Activated CD8-positive, alpha-beta memory T cell treated with anti-CD3 and anti-CD28 coated beads, Interleukin-2, amount 10 ng/mL, durations not matched to agents 7 days and 5 days (primary cell): Measurements from ENCODE around the gene RAP1A. TPM values are rescaled to one million over a fixed set of nuclear protein-coding genes. Genes with fewer than 3 reads are reported as not detected.
A peak's percentile ranks its signal among the peaks of the same experiment; 100 is the strongest.
"Not testable (repeated sequence)": the region's sequence is repeated elsewhere in the genome, so short reads cannot be mapped to it uniquely, and the experiment has no call there.

Experiments used
- ATAC-seq: fragments of 150-1000 bp; cut with Tn5 transposase; one replicate; pipeline ENCODE4 v1.10.0; 2021; ENCODE audit warnings: moderate library complexity
- CTCF ChIA-PET: fragments of 350-600 bp; sonication (Branson Sonifier 250); formaldehyde crosslinking; loops from one replicate; lab custom pipeline; 2021; ENCODE audit warnings: antibody characterized with exemption; lab: Charles Lee
- DNase-seq: peaks from one replicate; pipeline ENCODE4 v3.0.0-alpha.2; 2020
- H3K27ac Mint-ChIP-seq: one replicate; pipeline ENCODE4 v1.8.0; 2021; ENCODE audit warnings: mild to moderate bottlenecking, mixed read lengths
- H3K27me3 Mint-ChIP-seq: one replicate; pipeline ENCODE4 v1.8.0; 2021; ENCODE audit warnings: mixed read lengths
- H3K36me3 Mint-ChIP-seq: one replicate; pipeline ENCODE4 v1.8.0; 2021; ENCODE audit warnings: mild to moderate bottlenecking, mixed read lengths
- H3K4me1 Mint-ChIP-seq: one replicate; pipeline ENCODE4 v1.8.0; 2021; ENCODE audit warnings: mixed read lengths
- H3K4me3 Mint-ChIP-seq: one replicate; pipeline ENCODE4 v1.8.0; 2021; ENCODE audit warnings: mild to moderate bottlenecking, moderate library complexity, mixed read lengths
- H3K9me3 Mint-ChIP-seq: one replicate; pipeline ENCODE4 v1.8.0; 2022; ENCODE audit warnings: low read depth, mixed read lengths
- total RNA-seq, 2 experiments: library from RNA; stranded (reverse); gene quantifications; one replicate each; pipeline ENCODE4 v1.2.3, GENCODE V29; 2021

Gene RAP1A
- total RNA-seq, 2 experiments from 2014 or later: 161 to 224 TPM

GRCh38 chr1:111621050-111621449 is 1.5 kb downstream of the RAP1A start:
- H3K4me1 Mint-ChIP-seq: peaks cover 72% of the 10 kb centered on the region
- ATAC-seq (no peak), DNase-seq (no peak)
- H3K27me3 Mint-ChIP-seq: no peaks in the 10 kb centered on the region
- H3K36me3 Mint-ChIP-seq: peaks cover 38% of the 10 kb centered on the region
- peak overlapping the region; percentile 91 for H3K27ac Mint-ChIP-seq
- no peaks in the 10 kb centered on the region for H3K9me3 Mint-ChIP-seq
- CTCF ChIA-PET: interaction anchor here (0.7 to 12.5 kb wide), 7 partner anchors 9 to 113 kb away, joined by 3 to 102 read pairs (median 7); no protein-coding TSS in a partner anchor
- peak overlapping the region; percentile 94 for H3K4me3 Mint-ChIP-seq

GRCh38 chr1:111622166-111622565 is 2.6 kb downstream of the RAP1A start:
- CTCF ChIA-PET: interaction anchor here (1.0 to 12.5 kb wide), 3 partner anchors 9 to 114 kb away, joined by 3 to 102 read pairs (median 101); no protein-coding TSS in a partner anchor

GRCh38 chr1:111624382-111624781 is 4.8 kb downstream of the RAP1A start:
- DNase-seq: no peak
- Mint-ChIP-seq H3K27ac (peak overlapping the region; percentile 65), H3K9me3 (no peaks in the 10 kb centered on the region), H3K4me3 (peak overlapping the region; percentile 94), H3K36me3 (peaks cover 44% of the 10 kb centered on the region), H3K27me3 (no peaks in the 10 kb centered on the region), H3K4me1 (peaks cover 70% of the 10 kb centered on the region)
- ATAC-seq: peak; percentile 22
- CTCF ChIA-PET: interaction anchor here (0.9 to 12.5 kb wide), 8 partner anchors 23 to 116 kb away, joined by 3 to 102 read pairs (median 4); partner anchors contain the start of gene INKA2

More at GRCh38 chr1:111622166-111622565, 2.6 kb downstream of the RAP1A start:
- Mint-ChIP-seq H3K4me1 (peaks cover 69% of the 10 kb centered on the region), H3K27ac (peak overlapping the region; percentile 79), H3K36me3 (peaks cover 38% of the 10 kb centered on the region), H3K9me3 (no peaks in the 10 kb centered on the region), H3K4me3 (peak overlapping the region; percentile 94), H3K27me3 (no peaks in the 10 kb centered on the region)
- DNase-seq (no peak), ATAC-seq (no peak)

- H3K9me3 Mint-ChIP-seq: no peaks in the 10 kb centered on the region
- H3K4me3 Mint-ChIP-seq: peak overlapping the region; percentile 53
- ATAC-seq (no peak), DNase-seq (no peak)
- no peaks in the 10 kb centered on the region for H3K27me3 Mint-ChIP-seq
- CTCF ChIA-PET: interaction anchor here (1.2 to 12.5 kb wide), 4 partner anchors 22 to 117 kb away, joined by 5 to 101 read pairs (median 5); no protein-coding TSS in a partner anchor
- peak overlapping the region; percentile 74 for H3K27ac Mint-ChIP-seq
- peaks cover 48% of the 10 kb centered on the region for H3K36me3 Mint-ChIP-seq
- H3K4me1 Mint-ChIP-seq: peaks cover 77% of the 10 kb centered on the region
These were observed 5.7 kb downstream of the RAP1A start for GRCh38 chr1:111625276-111625675.

- Mint-ChIP-seq H3K4me1 (peaks cover 85% of the 10 kb centered on the region), H3K27ac (peak overlapping the region; percentile 81), H3K4me3 (peak overlapping the region; percentile 47), H3K36me3 (peaks cover 40% of the 10 kb centered on the region), H3K9me3 (no peaks in the 10 kb centered on the region), H3K27me3 (no peaks in the 10 kb centered on the region)
- DNase-seq (no peak), ATAC-seq (no peak)
- CTCF ChIA-PET: interaction anchor here (0.8 to 3.1 kb wide), 8 partner anchors 12 to 120 kb away, joined by 3 to 17 read pairs (median 3); no protein-coding TSS in a partner anchor
These were observed 8.6 kb downstream of the RAP1A start for GRCh38 chr1:111628153-111628552.

GRCh38 chr1:111629190-111629954 is 9.8 kb downstream of the RAP1A start:
- peak; percentile 29 for ATAC-seq
- Mint-ChIP-seq H3K4me1 (peaks cover 83% of the 10 kb centered on the region), H3K27ac (peak overlapping the region; percentile 72), H3K9me3 (no peaks in the 10 kb centered on the region), H3K4me3 (peak overlapping the region; percentile 47), H3K36me3 (peaks cover 36% of the 10 kb centered on the region), H3K27me3 (no peaks in the 10 kb centered on the region)
- no peak for DNase-seq
- CTCF ChIA-PET: interaction anchor here (0.5 to 3.1 kb wide), 6 partner anchors 11 to 130 kb away, joined by 3 to 17 read pairs (median 4); no protein-coding TSS in a partner anchor

- H3K27ac Mint-ChIP-seq: peak overlapping the region; percentile 37
- H3K9me3 Mint-ChIP-seq: no peaks in the 10 kb centered on the region
- H3K36me3 Mint-ChIP-seq: peaks cover 42% of the 10 kb centered on the region
- H3K4me3 Mint-ChIP-seq: no peak overlapping the region
- ATAC-seq: no peak
- DNase-seq: no peak
- H3K4me1 Mint-ChIP-seq: peaks cover 82% of the 10 kb centered on the region
- CTCF ChIA-PET: interaction anchor here (0.7 to 1.7 kb wide), 3 partner anchors 9 to 122 kb away, joined by 3 to 6 read pairs (median 4); no protein-coding TSS in a partner anchor
- H3K27me3 Mint-ChIP-seq: no peaks in the 10 kb centered on the region
These were observed 11.0 kb downstream of the RAP1A start for GRCh38 chr1:111630567-111630966.

- no peak for ATAC-seq
- peaks cover 80% of the 10 kb centered on the region for H3K4me1 Mint-ChIP-seq
These were observed 11.9 kb downstream of the RAP1A start for GRCh38 chr1:111631502-111631901.

GRCh38 chr1:111632771-111633170 is 13.2 kb downstream of the RAP1A start:
- DNase-seq, CTCF ChIA-PET, H3K27me3 Mint-ChIP-seq, H3K9me3 Mint-ChIP-seq, H3K4me3 Mint-ChIP-seq, ATAC-seq: not testable (repeated sequence)
- peak overlapping the region; percentile 22 for H3K27ac Mint-ChIP-seq
- peaks cover 82% of the 10 kb centered on the region for H3K4me1 Mint-ChIP-seq
- H3K36me3 Mint-ChIP-seq: peaks cover 44% of the 10 kb centered on the region

More at GRCh38 chr1:111631502-111631901, 11.9 kb downstream of the RAP1A start:
- Mint-ChIP-seq H3K36me3 (peaks cover 45% of the 10 kb centered on the region), H3K9me3 (no peaks in the 10 kb centered on the region), H3K27me3 (no peaks in the 10 kb centered on the region), H3K27ac (peak overlapping the region; percentile 52), H3K4me3 (no peak overlapping the region)
- CTCF ChIA-PET: interaction anchor here (1.3 to 1.7 kb wide), 2 partner anchors 38 to 123 kb away, joined by 4 to 6 read pairs; no protein-coding TSS in a partner anchor
- DNase-seq: no peak

- Mint-ChIP-seq H3K36me3 (peaks cover 38% of the 10 kb centered on the region), H3K9me3 (no peaks in the 10 kb centered on the region), H3K27ac (no peak overlapping the region), H3K27me3 (no peaks in the 10 kb centered on the region), H3K4me3 (no peak overlapping the region), H3K4me1 (peaks cover 79% of the 10 kb centered on the region)
- ATAC-seq (peak; percentile 44), DNase-seq (no peak)
- CTCF ChIA-PET: no interaction called here
These were observed 14.2 kb downstream of the RAP1A start for GRCh38 chr1:111633736-111634247.

GRCh38 chr1:111635324-111636009 is 15.9 kb downstream of the RAP1A start:
- CTCF ChIA-PET: interaction anchor here (1.0 kb wide), 1 partner anchor 16 kb away, joined by 3 read pairs; no protein-coding TSS in a partner anchor
- H3K27me3 Mint-ChIP-seq: no peaks in the 10 kb centered on the region
- no peaks in the 10 kb centered on the region for H3K9me3 Mint-ChIP-seq
- DNase-seq (no peak), ATAC-seq (no peak)
- peak overlapping the region; percentile 62 for H3K27ac Mint-ChIP-seq
- H3K4me3 Mint-ChIP-seq: no peak overlapping the region
- peaks cover 31% of the 10 kb centered on the region for H3K36me3 Mint-ChIP-seq
- peaks cover 73% of the 10 kb centered on the region for H3K4me1 Mint-ChIP-seq

- H3K27ac Mint-ChIP-seq: no peak overlapping the region
- ATAC-seq: no peak
- no peaks in the 10 kb centered on the region for H3K27me3 Mint-ChIP-seq
- H3K36me3 Mint-ChIP-seq: peaks cover 33% of the 10 kb centered on the region
- peaks cover 58% of the 10 kb centered on the region for H3K4me1 Mint-ChIP-seq
- H3K4me3 Mint-ChIP-seq: peak overlapping the region; percentile 14
- CTCF ChIA-PET: interaction anchor here (1.6 to 3.8 kb wide), 2 partner anchors 10 to 130 kb away, joined by 5 to 14 read pairs; no protein-coding TSS in a partner anchor
- DNase-seq: no peak
- no peaks in the 10 kb centered on the region for H3K9me3 Mint-ChIP-seq
These were observed 18.7 kb downstream of the RAP1A start for GRCh38 chr1:111638320-111638719.
